ENCODE measurements around the gene SCN2B.

The SCN2B gene

DNA sequence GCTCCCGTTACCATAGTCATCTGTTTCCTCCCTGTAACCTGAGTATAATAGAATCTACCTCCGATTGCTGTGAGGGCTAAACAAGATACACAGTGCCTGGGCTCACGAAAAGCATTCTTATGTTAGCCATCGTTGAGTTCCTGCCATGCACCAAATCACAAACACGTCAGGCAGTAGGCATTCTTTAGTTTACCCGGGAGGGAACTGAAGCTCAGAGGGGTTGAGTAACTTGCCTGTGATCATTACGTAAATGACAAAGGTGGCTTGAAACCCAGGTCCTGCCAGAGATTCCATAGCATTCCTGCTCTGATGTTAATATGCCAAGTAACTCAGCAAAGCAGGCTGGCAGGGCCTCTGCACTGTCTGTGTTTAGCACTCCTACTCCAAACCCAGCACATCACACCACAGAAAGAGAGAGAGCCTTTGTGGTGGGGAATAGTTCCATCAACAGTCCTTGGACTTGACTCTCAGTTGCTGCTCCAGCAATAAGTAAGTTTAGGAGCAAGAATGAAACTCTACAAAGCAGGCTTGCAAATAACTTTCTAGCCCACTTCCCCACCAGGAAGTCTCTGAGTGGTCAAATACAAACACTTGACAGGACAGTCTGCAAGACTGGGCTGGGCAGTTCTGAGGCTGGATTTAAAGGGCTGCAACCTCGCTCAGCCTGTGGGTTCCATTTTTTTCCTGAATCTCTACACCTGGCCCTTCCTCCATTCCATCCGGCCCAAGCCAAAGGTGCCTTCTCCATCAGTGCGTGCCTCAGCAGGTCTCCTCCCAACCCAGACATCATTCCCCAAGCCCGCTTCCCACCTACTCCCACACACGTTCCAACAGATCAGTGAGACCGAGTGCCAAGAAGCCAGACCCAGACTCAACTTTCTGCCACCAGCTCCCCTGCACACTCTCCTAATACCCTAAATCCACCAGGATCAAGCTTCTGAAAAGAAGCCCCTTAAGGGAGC is 1.1 kb downstream of the SCN2B start:
- DNase-seq (ENCODE audit: low read depth in 2 of 2), result no peak

DNA sequence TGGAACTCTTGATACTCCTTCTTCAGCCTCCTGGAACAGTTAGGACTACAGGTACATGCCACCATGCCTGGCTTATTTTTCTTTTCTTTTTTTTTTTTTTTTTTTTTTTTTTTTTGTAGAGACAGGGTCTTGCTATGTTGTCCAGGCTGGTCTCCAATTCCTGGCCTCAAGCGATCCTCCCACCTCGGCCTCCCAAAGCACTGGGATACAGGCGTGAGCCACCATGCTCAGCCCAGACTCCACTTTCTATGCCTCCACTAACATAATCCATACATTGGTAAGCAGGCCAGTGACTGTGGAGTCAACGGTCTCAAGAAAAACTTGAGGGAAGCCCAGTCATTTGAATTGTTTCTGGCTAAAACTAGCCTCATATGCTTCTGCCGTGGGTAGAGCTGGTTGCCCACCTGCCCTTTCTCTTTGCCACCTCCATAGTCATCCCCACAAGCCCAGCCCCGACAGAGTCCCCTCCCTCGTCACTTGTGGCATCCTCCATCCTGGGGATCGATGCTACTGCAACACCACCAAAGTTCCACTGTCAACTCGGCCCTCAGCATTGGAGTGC is 2.4 kb downstream of the SCN2B start:
- DNase-seq (ENCODE audit: low read depth in 2 of 2), result no peak

DNA sequence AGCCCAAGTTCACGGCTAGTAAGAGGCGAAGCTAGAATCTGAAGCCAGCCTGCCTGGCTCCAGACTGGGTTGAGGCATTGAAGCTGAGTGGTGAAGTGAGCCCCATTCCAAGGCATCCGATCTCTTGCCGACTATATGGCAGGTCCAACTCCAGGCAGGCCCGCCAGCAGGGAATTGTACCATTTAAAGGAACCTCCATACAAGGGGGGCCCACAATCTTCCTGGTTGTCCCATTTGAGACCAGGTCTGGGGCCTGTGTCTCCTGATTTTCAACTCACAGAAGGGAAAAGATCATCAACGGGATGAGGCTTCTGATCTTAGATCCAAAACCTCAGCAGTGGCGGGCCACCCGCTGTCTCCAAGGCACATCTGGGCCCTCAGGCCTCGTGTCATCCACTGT is 4.1 kb downstream of the SCN2B start:
- no peak for DNase-seq (ENCODE audit: low read depth in 2 of 2)

DNA sequence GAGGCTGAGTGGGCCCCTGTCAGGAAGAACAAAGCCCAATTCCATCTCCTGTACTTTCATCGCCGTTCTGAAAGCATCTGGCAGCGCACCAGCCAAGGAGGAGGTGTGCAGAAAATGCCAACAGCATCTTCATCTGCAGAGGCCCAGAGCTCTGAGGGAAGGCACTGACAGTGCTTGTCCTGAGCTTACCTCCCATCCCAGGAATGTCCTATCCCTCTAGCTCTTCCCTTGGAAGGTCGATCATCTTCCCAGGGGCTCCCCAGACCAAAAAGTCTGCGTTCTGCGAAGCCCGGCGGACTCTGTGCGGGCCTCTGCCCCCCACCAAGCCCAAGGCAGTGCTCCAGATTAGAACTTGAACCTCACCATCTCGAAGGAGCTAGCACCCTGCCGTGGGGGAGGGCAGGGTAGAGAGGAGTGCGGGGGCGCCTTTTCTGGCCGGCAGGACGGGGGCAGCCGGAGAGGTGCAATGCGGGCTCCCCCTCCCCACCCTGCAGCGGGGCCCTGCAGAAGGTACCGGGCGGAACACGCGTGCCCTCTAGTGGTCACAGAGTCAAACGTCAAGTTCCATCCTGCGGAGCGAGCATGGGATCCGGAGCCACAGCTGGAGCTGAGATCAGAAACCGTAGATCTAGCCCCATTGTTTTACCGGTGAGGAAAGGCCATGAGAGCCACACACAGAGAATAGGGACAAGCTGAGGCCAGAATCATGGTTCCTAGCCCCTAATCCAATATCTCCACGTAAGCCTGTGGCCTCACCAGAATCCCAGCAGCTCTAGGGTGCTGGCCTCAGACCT is 5.0 kb downstream of the SCN2B start:
- DNase-seq (ENCODE audit: low read depth in 2 of 2), result no peak

DNA sequence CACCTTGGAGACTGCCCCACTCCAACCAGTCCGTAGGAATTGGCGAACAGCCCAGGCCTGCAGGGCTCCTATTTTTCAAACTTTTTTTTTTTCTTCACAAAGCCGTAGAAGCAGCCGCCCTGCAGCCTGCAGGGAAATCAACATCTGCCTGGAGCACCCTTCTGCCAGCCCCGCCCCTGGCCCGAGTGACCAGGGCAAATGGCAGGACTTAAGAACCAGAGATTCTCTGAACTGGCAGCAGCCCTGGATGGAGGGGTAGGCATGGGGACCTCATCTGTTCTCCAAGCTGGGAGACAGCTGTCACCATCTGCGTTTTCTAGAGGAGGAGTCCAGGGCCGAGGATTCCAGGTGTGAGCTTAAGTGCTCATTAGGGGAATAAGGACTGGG is 5.6 kb downstream of the SCN2B start:
- no peak for DNase-seq (ENCODE audit: low read depth in 2 of 2)

DNA sequence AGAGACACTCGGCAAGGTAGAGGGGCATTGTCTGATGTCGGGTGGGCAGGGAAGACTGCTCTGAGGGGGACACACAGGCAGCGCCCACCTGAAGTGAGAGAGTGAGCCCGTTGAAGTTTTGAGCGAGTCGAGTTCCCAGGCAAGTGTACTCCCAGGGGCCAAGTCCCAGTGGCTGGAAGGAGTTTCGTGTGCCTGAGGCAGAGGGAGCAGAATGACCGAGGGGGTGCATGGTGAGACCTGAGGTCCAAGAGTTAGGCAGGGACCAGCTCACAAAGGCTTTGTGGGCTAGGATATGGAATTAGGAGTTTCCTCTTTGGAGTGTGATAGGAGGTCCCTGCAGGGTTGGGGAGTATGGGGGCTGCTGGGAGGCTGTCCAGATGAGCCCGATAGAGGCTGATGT is 6.2 kb downstream of the SCN2B start:
- DNase-seq (ENCODE audit: low read depth in 2 of 2), result no peak

DNA sequence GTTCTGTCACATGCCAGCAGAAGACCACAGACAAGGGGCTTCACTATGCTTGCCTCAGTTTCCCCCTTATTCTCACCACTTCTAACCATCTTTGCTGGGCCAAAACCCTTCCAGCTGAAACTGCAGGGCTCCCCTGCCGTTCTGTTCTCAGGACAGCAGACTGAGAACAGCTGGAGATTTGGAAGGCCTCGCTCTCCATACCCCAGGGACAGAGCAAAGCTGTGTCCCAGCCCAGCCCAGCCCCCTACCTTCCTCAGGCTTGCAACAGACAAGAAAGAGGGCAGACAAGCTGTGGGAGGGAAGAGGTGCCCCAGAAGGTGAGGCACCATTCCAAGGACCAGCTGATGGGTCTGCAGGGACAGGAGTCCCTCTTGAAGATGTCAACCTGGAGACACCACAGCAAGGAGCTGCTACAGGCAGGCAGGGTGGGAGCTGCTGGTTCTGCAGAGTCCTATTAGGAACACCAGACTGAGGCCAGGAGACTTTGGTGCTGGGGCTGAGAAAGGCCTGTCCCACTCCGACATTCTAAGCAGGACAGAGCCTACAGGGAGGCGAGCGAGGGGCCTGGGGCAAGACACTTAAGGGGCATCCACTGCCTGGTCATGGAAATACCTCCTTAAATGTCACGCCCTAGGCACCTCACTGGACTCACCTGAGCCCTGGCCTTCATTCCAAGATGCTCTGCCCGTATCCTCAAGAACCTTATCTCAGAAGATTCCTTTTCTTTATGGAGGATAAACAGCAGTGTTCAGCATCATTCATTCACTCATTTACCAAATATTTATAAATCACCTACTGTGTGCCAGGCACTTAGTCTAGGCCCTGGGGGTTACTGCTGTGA is 6.9 kb downstream of the SCN2B start:
- no peak for DNase-seq (ENCODE audit: low read depth in 2 of 2)

DNA sequence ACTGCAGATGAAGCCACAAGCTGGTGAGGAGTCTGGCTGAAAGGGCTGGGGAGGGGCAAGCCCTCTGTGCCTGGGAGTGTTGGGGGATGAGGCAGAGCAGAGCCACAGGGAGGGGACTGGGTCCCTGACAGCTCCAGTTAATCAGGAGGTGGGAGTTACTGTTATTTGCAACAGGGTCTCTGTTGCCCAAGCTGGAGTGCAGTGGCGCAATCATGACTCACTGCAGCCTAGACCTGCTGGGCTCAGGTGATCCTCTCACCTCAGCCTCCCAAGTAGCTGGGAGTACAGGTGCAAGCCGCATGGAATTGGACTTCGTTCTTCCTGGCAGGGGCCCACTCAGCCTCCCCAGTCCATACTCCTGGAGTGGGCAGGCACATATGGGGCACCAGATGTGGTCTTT is 7.7 kb downstream of the SCN2B start:
- DNase-seq (ENCODE audit: low read depth in 2 of 2), result no peak

DNA sequence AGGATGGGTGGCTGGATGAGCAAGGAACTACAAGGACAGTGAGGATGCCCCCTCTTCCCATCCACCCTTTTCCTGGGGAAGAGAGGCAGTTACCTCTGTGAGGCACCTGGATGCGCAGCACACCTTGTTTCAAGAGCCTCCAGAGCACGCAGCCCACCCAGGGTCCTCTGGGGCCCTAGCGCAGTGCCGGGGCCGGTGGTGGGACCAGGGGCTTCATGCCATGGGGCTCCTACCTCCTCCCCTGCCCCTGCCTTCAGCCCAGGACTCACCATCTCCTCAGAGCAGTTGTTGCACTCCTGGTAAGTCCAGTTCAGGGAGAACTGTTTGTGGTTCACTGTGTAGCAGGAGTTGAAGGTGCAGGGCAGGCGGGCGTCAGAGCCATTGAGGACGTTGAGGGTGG is 8.1 kb downstream of the SCN2B start:
- no peak for DNase-seq (ENCODE audit: low read depth in 2 of 2)

DNA sequence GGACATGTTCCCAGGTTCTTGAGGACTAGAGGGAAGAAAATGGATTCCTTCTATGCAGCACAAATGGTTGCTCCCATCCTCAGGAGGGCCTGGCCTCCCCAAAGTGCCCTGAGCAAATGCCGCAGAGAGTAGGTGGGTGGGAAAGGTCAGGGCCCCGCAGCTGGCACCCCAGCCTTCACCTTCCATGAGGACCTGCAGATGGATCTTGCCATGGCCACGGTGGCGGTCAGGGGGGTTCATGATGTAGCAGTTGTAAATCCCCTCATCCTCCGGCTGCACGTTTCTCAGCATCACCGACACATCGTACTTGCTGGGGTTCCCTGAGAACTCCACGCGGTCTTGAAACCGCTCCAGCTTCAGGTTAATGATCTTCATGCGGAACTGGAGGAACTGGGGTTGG is 8.5 kb downstream of the SCN2B start:
- DNase-seq (ENCODE audit: low read depth in 2 of 2), result no peak

DNA sequence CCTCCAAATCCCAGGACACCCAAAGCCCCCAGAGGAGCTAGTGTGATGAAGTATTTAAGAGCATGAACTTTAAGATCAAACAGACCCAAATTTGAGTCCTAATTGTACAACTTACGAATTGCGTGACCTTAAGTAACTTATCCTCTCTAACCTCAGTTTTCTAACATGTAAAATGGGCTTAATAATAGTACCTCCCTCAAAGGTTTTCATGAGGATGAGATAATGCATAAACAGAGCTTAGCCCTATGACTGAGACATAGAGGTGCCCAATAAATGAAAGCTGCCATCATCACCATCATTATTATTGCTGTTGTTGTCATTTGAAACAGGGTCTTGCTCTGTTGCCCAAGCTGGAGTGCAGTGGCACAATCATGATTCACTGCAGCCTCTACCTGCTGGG is 9.2 kb downstream of the SCN2B start:
- no peak for DNase-seq (ENCODE audit: low read depth in 2 of 2)

GRCh38 chr11:118166641-118167040 is 9.8 kb downstream of the SCN2B start:
- no peak for DNase-seq (ENCODE audit: low read depth in 2 of 2)

GRCh38 chr11:118164885-118165284 is 11.6 kb downstream of the SCN2B start:
- DNase-seq (ENCODE audit: low read depth in 2 of 2), result no peak

- DNase-seq (ENCODE audit: low read depth in 2 of 2), result no peak
Observed at GRCh38 chr11:118163494-118163893, 12.9 kb downstream of the SCN2B start.

DNA sequence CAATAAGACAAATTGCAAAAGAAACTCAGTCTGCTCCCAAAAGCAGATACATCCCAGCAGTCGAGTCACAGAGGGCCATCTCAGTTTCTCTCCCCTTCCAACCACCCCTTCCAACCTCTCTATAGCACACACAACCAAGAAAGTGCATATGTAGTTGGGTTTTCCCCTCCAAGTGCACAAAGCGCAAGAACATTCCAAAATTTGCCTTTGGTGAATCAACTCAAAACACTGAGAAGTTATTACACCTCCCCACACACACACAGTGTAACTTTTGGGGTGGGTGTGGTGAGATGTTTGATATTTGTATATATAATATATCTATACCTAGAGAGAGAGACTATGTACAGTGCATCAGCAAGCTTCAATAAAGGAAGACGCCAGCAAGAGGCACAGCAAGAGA is 13.6 kb downstream of the SCN2B start:
- DNase-seq (ENCODE audit: low read depth in 2 of 2), result no peak

- no peak for DNase-seq (ENCODE audit: low read depth in 2 of 2)
Observed at GRCh38 chr11:118161786-118162185, 14.7 kb downstream of the SCN2B start.

GRCh38 chr11:118157186-118157895 is 19.1 kb downstream of the SCN2B start:
- DNase-seq (ENCODE audit: low read depth in 2 of 2), result no peak

- no peak for DNase-seq (ENCODE audit: low read depth in 2 of 2)
Observed at GRCh38 chr11:118156531-118157185, 19.8 kb downstream of the SCN2B start.

- DNase-seq (ENCODE audit: low read depth in 2 of 2), result no peak
Observed at GRCh38 chr11:118155776-118156530, 20.5 kb downstream of the SCN2B start.

DNA sequence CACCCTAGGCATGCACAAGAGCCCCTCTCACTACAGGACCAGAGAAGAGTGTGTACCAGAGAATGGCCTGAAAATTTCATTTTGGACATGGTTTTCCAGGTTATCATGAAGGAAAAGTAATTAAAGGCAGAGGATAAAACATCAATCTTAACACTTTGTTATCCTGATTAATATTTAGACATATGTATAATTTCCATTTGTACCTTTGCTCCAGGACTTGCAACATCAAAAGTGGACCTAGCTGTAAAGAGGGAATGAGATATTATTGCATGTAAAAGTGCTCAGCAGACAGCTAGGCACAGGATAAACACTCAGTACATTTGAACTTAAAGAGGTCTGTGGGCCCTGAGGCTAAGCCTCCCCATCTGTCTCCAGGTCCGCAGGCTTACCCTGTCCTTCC is 21.8 kb downstream of the SCN2B start:
- DNase-seq (ENCODE audit: low read depth in 2 of 2), result no peak

Measured in fibroblast of skin of left biceps (primary cell).